K562 (cell line): ENCODE data around the gene HINT2. TPM values are rescaled to one million over a fixed set of nuclear protein-coding genes. Genes with fewer than 3 reads are reported as not detected.
A peak's percentile ranks its signal among the peaks of the same experiment; 100 is the strongest.

Source experiments
- ATAC-seq: fragments of 200-7000 bp; cut with Tn5 transposase; 3 replicates; pipeline ENCODE4 v1.9.1; 2020; ENCODE audit warnings: moderate library complexity
- BruUV-seq: library from RNA; stranded (reverse); fragments of 400-500 nt; replicated peaks from 2 replicates; lab custom pipeline; 2021; lab: Mats Ljungman, UMichigan
- CTCF ChIA-PET: fragments of 300-600 bp; formaldehyde crosslinking; extraction: SDS; loops from one replicate; lab custom pipeline; 2021; ENCODE audit warnings: low intra/inter-chr PET ratio; lab: Yijun Ruan, JAX
- POLR2A ChIA-PET: fragments of 300-600, 350-650 bp; sonication (Branson Sonifier 250); formaldehyde crosslinking; extraction: SDS; loops from one replicate; lab custom pipeline; 2021; ENCODE audit warnings: antibody characterized with exemption, inconsistent platforms; lab: Yijun Ruan, JAX
- DNase-seq, 4 experiments: peaks; one replicate each; pipeline versions ENCODE4 v3.0.0 to v3.0.0-alpha.2; 2011 to 2018; ENCODE audit warnings: low spot score in 3 of 4, mixed read lengths in 3 of 4; ENCODE audit errors: extremely low read depth in 1 of 4
- FAIRE-seq: peaks from 2 replicates; lab custom pipeline; 2011; peaks lifted over from hg19 to GRCh38; lab: Jason Lieb, UNC
- H2AFZ ChIP-seq: 2 replicates; pipeline ENCODE4 v1.6.0; 2011; ENCODE audit warnings: low read depth, low read length, control low read depth, inconsistent platforms
- H3K27ac ChIP-seq: fragments of 200-600 bp; 3 replicates; pipeline ENCODE4 v1.8.0; 2011; ENCODE audit warnings: low read depth, mild to moderate bottlenecking, control low read depth, inconsistent platforms, low read length, moderate library complexity, mixed read lengths; ENCODE audit errors: extremely low read depth
- H3K27me3 ChIP-seq, 2 experiments: fragments of 300-600 bp in 1 of 2; 2 replicates in 1 of 2; 3 replicates in 1 of 2; pipeline versions ENCODE4 v1.6.0 to v1.8.0; 2011; ENCODE audit warnings: inconsistent platforms in 2 of 2, low read length in 2 of 2, mild to moderate bottlenecking in 1 of 2, mixed read lengths in 1 of 2, moderate library complexity in 1 of 2; ENCODE audit not compliant: control insufficient read depth in 2 of 2, insufficient read depth in 2 of 2
- H3K36me3 ChIP-seq: fragments of 300-600 bp; 3 replicates; pipeline ENCODE4 v1.8.0; 2011; ENCODE audit warnings: mild to moderate bottlenecking, low read length, inconsistent platforms; ENCODE audit not compliant: control insufficient read depth, insufficient read depth
- H3K4me1 ChIP-seq, 2 experiments: fragments of 200-600 bp in 1 of 2; replicated peaks in 1 of 2; 2 replicates in 1 of 2; 3 replicates in 1 of 2; pipeline versions ENCODE4 v1.5.1 to v1.8.0; 2011; ENCODE audit warnings: inconsistent platforms in 2 of 2, low read length in 2 of 2, mild to moderate bottlenecking in 1 of 2, mixed read lengths in 1 of 2, moderate library complexity in 1 of 2; ENCODE audit not compliant: control insufficient read depth in 2 of 2, insufficient read depth in 2 of 2
- H3K4me2 ChIP-seq: 2 replicates; pipeline ENCODE4 v1.6.1; 2011; ENCODE audit warnings: low read length, control low read depth, inconsistent platforms, mixed read lengths; ENCODE audit not compliant: insufficient read depth
- H3K4me3 ChIP-seq: fragments of 200-600 bp; sonication (generic), shearing (Covaris generic); 2 replicates; pipeline ENCODE4 v1.5.1; 2016; ENCODE audit warnings: control low read depth, inconsistent platforms
- H3K79me2 ChIP-seq: fragments of 200-600 bp; 3 replicates; pipeline ENCODE4 v1.8.0; 2011; ENCODE audit warnings: low read length, inconsistent platforms; ENCODE audit not compliant: control insufficient read depth, insufficient read depth
- H3K9ac ChIP-seq, 2 experiments: 2 replicates each; pipeline versions ENCODE4 v1.6.0 to v1.6.1; 2011; ENCODE audit warnings: low read depth in 2 of 2, low read length in 2 of 2, control low read depth in 1 of 2, inconsistent platforms in 1 of 2, mild to moderate bottlenecking in 1 of 2, mixed read lengths in 1 of 2; ENCODE audit not compliant: insufficient read depth in 1 of 2
- H3K9me1 ChIP-seq: one replicate; pipeline ENCODE4 v1.6.0; 2011; ENCODE audit warnings: inconsistent platforms, mild to moderate bottlenecking, low read length, moderate library complexity; ENCODE audit not compliant: control insufficient read depth, insufficient read depth
- H3K9me3 ChIP-seq: replicated peaks from 2 replicates; pipeline ENCODE4 v1.5.1; 2011; ENCODE audit warnings: low read depth, low read length, inconsistent platforms; ENCODE audit not compliant: control insufficient read depth, insufficient read depth
- H4K20me1 ChIP-seq: replicated peaks from 2 replicates; pipeline ENCODE4 v1.6.1; 2011; ENCODE audit warnings: low read length, inconsistent platforms, mixed read lengths; ENCODE audit not compliant: control insufficient read depth, insufficient read depth
- CEBPB ChIP-seq: fragments of 450-650 bp; IDR thresholded peaks from 2 replicates; pipeline ENCODE4 v1.6.1; 2016; ENCODE audit warnings: missing genetic modification characterization, missing compliant biosample characterization
- CEBPG ChIP-seq, 3 experiments: fragments of 200-800 bp in 1 of 3; sonication (Bioruptor generic) in 1 of 3; sonication (generic) in 1 of 3; formaldehyde crosslinking in 1 of 3; IDR thresholded peaks in 2 of 3; conservative IDR thresholded peaks in 1 of 3; 2 replicates each; pipeline versions ENCODE4 v1.6.1 to v1.8.0; 2016 to 2022; ENCODE audit warnings: missing compliant biosample characterization in 2 of 3, missing genetic modification characterization in 2 of 3, mild to moderate bottlenecking in 1 of 3, missing genetic modification reagents in 1 of 3
- CREM ChIP-seq: IDR thresholded peaks from 2 replicates; pipeline ENCODE4 v1.6.1; 2014; ENCODE audit warnings: antibody characterized with exemption, low read depth
- DPF2 ChIP-seq: fragments of 450-650 bp; IDR thresholded peaks from 2 replicates; pipeline ENCODE4 v1.6.1; 2016
- FOXA3 ChIP-seq, 2 experiments: fragments of 450-650 bp in 1 of 2; sonication (generic) in 1 of 2; formaldehyde crosslinking; IDR thresholded peaks in 1 of 2; conservative IDR thresholded peaks in 1 of 2; 2 replicates each; pipeline versions ENCODE4 v1.4.0 to v1.8.0; 2020 to 2022; ENCODE audit warnings: mild to moderate bottlenecking in 2 of 2, missing genetic modification reagents in 1 of 2
- NFIC ChIP-seq: fragments of 450-650 bp; IDR thresholded peaks from 2 replicates; pipeline ENCODE4 v1.6.1; 2017; ENCODE audit warnings: mild to moderate bottlenecking, inconsistent platforms
- SMAD2 ChIP-seq: fragments of 150-350 bp; IDR thresholded peaks from 2 replicates; pipeline ENCODE4 v1.6.1; 2014; ENCODE audit warnings: low read depth, mild to moderate bottlenecking, low read length
- SREBF2 ChIP-seq: sonication (generic); formaldehyde crosslinking; IDR thresholded peaks from 2 replicates; pipeline ENCODE4 v1.4.0; 2020; ENCODE audit warnings: mild to moderate bottlenecking, missing genetic modification reagents
- ZNF830 ChIP-seq: fragments of 250-450 bp; sonication (Bioruptor Pico); IDR thresholded peaks from 2 replicates; pipeline ENCODE4 v1.5.0; 2021; ENCODE audit warnings: mild to moderate bottlenecking
- ZSCAN29 ChIP-seq: fragments of 450-650 bp; IDR thresholded peaks from 2 replicates; pipeline ENCODE4 v1.6.1; 2017
- WGBS: fragments of 100-300 bp; shearing (Covaris generic); methylation state at CpG from one replicate; pipeline ENCODE4 v1.1.6; 2016; ENCODE audit warnings: low coverage, mixed read lengths; ENCODE audit not compliant: insufficient coverage; ENCODE audit errors: missing lambda C conversion rate; 5-methylcytosine and 5-hydroxymethylcytosine counted together
- in situ Hi-C: fragments of 300-500 bp; cut with MboI; formaldehyde crosslinking; loops from 4 replicates; pipeline ENCODE4 v1.15.0; 2018; ENCODE audit warnings: inconsistent platforms, mixed read lengths
- intact Hi-C: fragments of 100-400 bp; cut with micrococcal nuclease; formaldehyde crosslinking; loops from 2 replicates; pipeline ENCODE4 v1.14.2; 2022
- polyA plus RNA-seq, 8 experiments: library from polyadenylated mRNA; depleted of rRNA in 4 of 8; stranded (reverse) in 5 of 8; unstranded in 3 of 8; fragments of >200 nt; fragmentation: Nextera tagmentation in 2 of 8; fragmentation: Illumina TruSeq in 1 of 8; extraction: Ambion mirVana in 2 of 8; extraction: Trizol in 1 of 8; gene quantifications; 2 replicates each; pipeline versions ENCODE4 v1.2.1 to v1.2.3, GENCODE V29; 2011 to 2014; ENCODE audit warnings: inconsistent platforms in 1 of 8, missing spikeins in 1 of 8
- total RNA-seq, 7 experiments: library from RNA; depleted of rRNA in 6 of 7; stranded (reverse); fragments of >200 nt in 6 of 7; fragmentation: Illumina TruSeq in 2 of 7; extraction: Trizol in 2 of 7; gene quantifications; 2 replicates each; pipeline versions ENCODE4 v1.2.1 to v1.2.3, GENCODE V29; 2011 to 2021; ENCODE audit warnings: low replicate concordance in 1 of 7
- TF ChIP-seq, protein P1 (sequence below): fragments of 250-450 bp; sonication (Bioruptor Pico); IDR thresholded peaks from 2 replicates; pipeline ENCODE4 v1.9.0; 2021; ENCODE audit warnings: mild to moderate bottlenecking, inconsistent platforms
- TF ChIP-seq, protein P2 (sequence below): fragments of 450-650 bp; IDR thresholded peaks from 2 replicates; pipeline ENCODE4 v1.7.0; 2016; ENCODE audit warnings: borderline replicate concordance

The HINT2 gene
- total and polyA plus RNA-seq, 9 of the 15 experiments (the other 6 are each of a cell fraction or from before 2014, with no cell fraction given): 5.6 to 44.1 (median 27.9) TPM

DNA sequence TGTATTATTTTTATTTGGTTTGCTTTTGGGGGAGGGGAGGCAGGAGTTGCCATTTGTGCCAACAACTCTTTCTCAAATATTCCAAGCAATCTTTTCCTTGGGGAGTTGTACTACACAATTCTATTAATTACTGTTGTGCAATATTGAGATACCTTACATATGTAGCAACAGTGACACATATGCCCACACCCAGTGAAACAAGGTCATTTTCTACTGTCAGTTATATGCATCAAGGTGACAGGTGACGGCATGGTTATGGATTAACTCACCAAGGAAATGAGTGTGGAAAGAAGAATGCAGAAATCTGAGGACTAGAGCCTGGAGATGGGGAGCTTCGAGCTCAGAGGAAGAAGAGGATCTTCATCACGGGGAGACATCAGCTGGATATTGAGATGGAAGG, 42.9 kb downstream of the HINT2 start:
- no TSS peak for BruUV-seq
- Histone ChIP-seq H3K4me3 (no peak overlapping the region), H3K36me3 (0 out of 3 replicates have a peak, but pooled peaks cover 4% of the 10 kb centered on the region), H3K9me1 (no peaks in the 10 kb centered on the region), H2AFZ (no peak overlapping the region), H3K9me3 (no peaks in the 10 kb centered on the region), H3K79me2 (peaks cover 10% of the 10 kb centered on the region)
- ATAC-seq: no peak
- WGBS: 83% methylated on average over 3 of the region's 3 CpGs
- intact Hi-C loops: no loop called here
- TF ChIP-seq CEBPB (tag) (peak; percentile 84), SREBF2 (no peak), CEBPG (CRISPR knock-in tag; IDR thresholded peaks at IDR 0.05) (no peak), CEBPG (tag; conservative IDR thresholded peaks at IDR 0.05 in 1 of 2, IDR thresholded peaks at IDR 0.05 in 1 of 2) (peak; percentile 50 to 80; a peak in 3 of 4 replicates)
- TF ChIP-seq, all 486 proteins: peak for 2
- no peak overlapping the region for H3K4me2 ChIP-seq
- ChIA-PET POLR2A (interaction anchor here (0.5 to 1.8 kb wide), 5 partner anchors 10 to 44 kb away, joined by 3 to 5 read pairs (median 3); partner anchors contain the start of genes GBA2 and RGP1), CTCF (no interaction called here)
- FAIRE-seq (no peak), DNase-seq (no peak)
- no peak overlapping the region for H3K9ac ChIP-seq
- H3K27ac ChIP-seq: no peak overlapping the region
- peaks cover 6 to 23% of the 10 kb centered on the region in 2 experiments; a peak in 4 of 5 replicates for H3K4me1 ChIP-seq
- no peaks in the 10 kb centered on the region for H4K20me1 ChIP-seq
- in situ Hi-C loops: no loop called here
- no peaks in the 10 kb centered on the region for H3K27me3 ChIP-seq

DNA sequence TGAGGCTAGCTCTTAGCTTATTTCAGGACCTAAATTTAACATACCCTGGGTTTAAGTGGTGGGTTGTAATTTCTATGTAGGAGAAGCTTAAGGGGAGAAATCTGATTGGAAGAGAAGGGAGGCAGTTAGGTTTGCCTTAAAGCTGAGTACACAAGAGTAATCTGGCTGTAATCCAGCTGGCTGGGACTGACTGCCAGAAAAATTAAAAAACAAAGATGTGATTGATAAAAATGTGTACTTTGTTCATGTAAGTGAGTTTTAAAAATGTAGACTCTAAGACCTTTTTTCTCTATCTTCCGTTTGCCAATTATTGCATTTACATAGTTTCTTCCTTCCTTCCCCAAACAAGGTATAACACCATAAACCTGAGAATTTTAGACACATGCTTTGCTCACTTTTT, 43.3 kb downstream of the HINT2 start:
- no TSS peak for BruUV-seq
- FAIRE-seq: peak; percentile 35
- TF ChIP-seq SMAD2 (no peak), CREM (no peak), FOXA3 (CRISPR knock-in tag; conservative IDR thresholded peaks at IDR 0.05 in 1 of 2, IDR thresholded peaks at IDR 0.05 in 1 of 2) (peak in 1 of 2 experiments; percentile 73; a peak in 3 of 4 replicates), DPF2 (0 out of 2 replicates have a peak, but pooled peaks have one; percentile 17), ZNF830 (no peak), NFIC (peak; percentile 76), ZSCAN29 (no peak)
- TF ChIP-seq, protein P1, sequence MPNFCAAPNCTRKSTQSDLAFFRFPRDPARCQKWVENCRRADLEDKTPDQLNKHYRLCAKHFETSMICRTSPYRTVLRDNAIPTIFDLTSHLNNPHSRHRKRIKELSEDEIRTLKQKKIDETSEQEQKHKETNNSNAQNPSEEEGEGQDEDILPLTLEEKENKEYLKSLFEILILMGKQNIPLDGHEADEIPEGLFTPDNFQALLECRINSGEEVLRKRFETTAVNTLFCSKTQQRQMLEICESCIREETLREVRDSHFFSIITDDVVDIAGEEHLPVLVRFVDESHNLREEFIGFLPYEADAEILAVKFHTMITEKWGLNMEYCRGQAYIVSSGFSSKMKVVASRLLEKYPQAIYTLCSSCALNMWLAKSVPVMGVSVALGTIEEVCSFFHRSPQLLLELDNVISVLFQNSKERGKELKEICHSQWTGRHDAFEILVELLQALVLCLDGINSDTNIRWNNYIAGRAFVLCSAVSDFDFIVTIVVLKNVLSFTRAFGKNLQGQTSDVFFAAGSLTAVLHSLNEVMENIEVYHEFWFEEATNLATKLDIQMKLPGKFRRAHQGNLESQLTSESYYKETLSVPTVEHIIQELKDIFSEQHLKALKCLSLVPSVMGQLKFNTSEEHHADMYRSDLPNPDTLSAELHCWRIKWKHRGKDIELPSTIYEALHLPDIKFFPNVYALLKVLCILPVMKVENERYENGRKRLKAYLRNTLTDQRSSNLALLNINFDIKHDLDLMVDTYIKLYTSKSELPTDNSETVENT: no peak
- TF ChIP-seq, protein P2, sequence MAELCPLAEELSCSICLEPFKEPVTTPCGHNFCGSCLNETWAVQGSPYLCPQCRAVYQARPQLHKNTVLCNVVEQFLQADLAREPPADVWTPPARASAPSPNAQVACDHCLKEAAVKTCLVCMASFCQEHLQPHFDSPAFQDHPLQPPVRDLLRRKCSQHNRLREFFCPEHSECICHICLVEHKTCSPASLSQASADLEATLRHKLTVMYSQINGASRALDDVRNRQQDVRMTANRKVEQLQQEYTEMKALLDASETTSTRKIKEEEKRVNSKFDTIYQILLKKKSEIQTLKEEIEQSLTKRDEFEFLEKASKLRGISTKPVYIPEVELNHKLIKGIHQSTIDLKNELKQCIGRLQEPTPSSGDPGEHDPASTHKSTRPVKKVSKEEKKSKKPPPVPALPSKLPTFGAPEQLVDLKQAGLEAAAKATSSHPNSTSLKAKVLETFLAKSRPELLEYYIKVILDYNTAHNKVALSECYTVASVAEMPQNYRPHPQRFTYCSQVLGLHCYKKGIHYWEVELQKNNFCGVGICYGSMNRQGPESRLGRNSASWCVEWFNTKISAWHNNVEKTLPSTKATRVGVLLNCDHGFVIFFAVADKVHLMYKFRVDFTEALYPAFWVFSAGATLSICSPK: no peak

More for the DNA sequence above, 43.3 kb downstream of the HINT2 start:
- Histone ChIP-seq H3K4me2 (no peak overlapping the region), H3K4me3 (no peak overlapping the region), H4K20me1 (no peaks in the 10 kb centered on the region), H3K9me3 (no peaks in the 10 kb centered on the region), H3K9me1 (no peaks in the 10 kb centered on the region), H3K27ac (peak overlapping the region; percentile 48; the same call in 1 of the 3 replicates), H3K4me1 (peaks cover 6 to 23% of the 10 kb centered on the region in 2 experiments; a peak in 4 of 5 replicates), H2AFZ (no peak overlapping the region), H3K79me2 (peaks cover 14% of the 10 kb centered on the region), H3K36me3 (0 out of 3 replicates have a peak, but pooled peaks cover 4% of the 10 kb centered on the region), H3K9ac (no peak overlapping the region), H3K27me3 (no peaks in the 10 kb centered on the region)
- intact Hi-C loops: no loop called here
- ChIA-PET POLR2A (interaction anchor here (0.6 to 1.8 kb wide), 5 partner anchors 9 to 353 kb away, joined by 3 to 5 read pairs (median 3); partner anchors contain the start of genes GBA2 and RGP1), CTCF (no interaction called here)
- 0% methylated on average over 1 of the region's 1 CpG for WGBS
- DNase-seq: peak; percentile 22 to 52 (median 34)
- in situ Hi-C loops: no loop called here
- peak; percentile 34; the same call in 1 of the 3 replicates for ATAC-seq
